H9 (cell line): Measurements from ENCODE around the gene BBS2. TPM values are rescaled to one million over a fixed set of nuclear protein-coding genes. Genes with fewer than 3 reads are reported as not detected.

Experiments
- DNase-seq: peaks from one replicate; pipeline ENCODE4 v3.0.0-alpha.2; 2017
- H2AFZ ChIP-seq: one replicate; pipeline ENCODE4 v1.6.1; 2013; ENCODE audit warnings: mild to moderate bottlenecking, low read length, control low read depth, moderate library complexity
- H2AK5ac ChIP-seq: 2 replicates; pipeline ENCODE4 v1.6.1; 2013; ENCODE audit warnings: low read length, control low read depth, mixed read lengths; ENCODE audit not compliant: insufficient read length
- H2BK120ac ChIP-seq: one replicate; pipeline ENCODE4 v1.6.1; 2013; ENCODE audit warnings: low read depth, mild to moderate bottlenecking, low read length, control low read depth, inconsistent platforms; ENCODE audit not compliant: poor library complexity, severe bottlenecking
- H2BK12ac ChIP-seq: 2 replicates; pipeline ENCODE4 v1.6.1; 2013; ENCODE audit warnings: low read length, control low read depth, mixed read lengths, low read depth; ENCODE audit not compliant: insufficient read length
- H2BK15ac ChIP-seq: 2 replicates; pipeline ENCODE4 v1.6.1; 2013; ENCODE audit warnings: low read depth, low read length, control low read depth
- H2BK20ac ChIP-seq: one replicate; pipeline ENCODE4 v1.6.1; 2013; ENCODE audit warnings: low read depth, mild to moderate bottlenecking, low read length, control low read depth, inconsistent platforms; ENCODE audit not compliant: poor library complexity, severe bottlenecking
- H2BK5ac ChIP-seq: 2 replicates; pipeline ENCODE4 v1.6.1; 2013; ENCODE audit warnings: low read length, control low read depth, mixed read lengths; ENCODE audit not compliant: insufficient read length
- H3K14ac ChIP-seq: 2 replicates; pipeline ENCODE4 v1.6.1; 2013; ENCODE audit warnings: low read length, control low read depth; ENCODE audit not compliant: insufficient read depth
- H3K18ac ChIP-seq: 2 replicates; pipeline ENCODE4 v1.6.1; 2013; ENCODE audit warnings: low read depth, mild to moderate bottlenecking, mixed read lengths, low read length, control low read depth; ENCODE audit not compliant: insufficient read length
- H3K23ac ChIP-seq: 2 replicates; pipeline ENCODE4 v1.6.1; 2013; ENCODE audit warnings: low read length, control low read depth, mixed read lengths, low read depth; ENCODE audit not compliant: insufficient read length
- H3K23me2 ChIP-seq: 2 replicates; pipeline ENCODE4 v1.6.1; 2013; ENCODE audit warnings: low read depth, mild to moderate bottlenecking, mixed read lengths, low read length, control low read depth; ENCODE audit not compliant: insufficient read length, poor library complexity, severe bottlenecking
- H3K27ac ChIP-seq: 2 replicates; pipeline ENCODE4 v1.5.1; 2013; ENCODE audit warnings: low read length, control low read depth, mixed read lengths, low read depth; ENCODE audit not compliant: insufficient read length
- H3K27me3 ChIP-seq: 2 replicates; pipeline ENCODE4 v1.6.1; 2013; ENCODE audit warnings: low read length, control low read depth, inconsistent platforms; ENCODE audit not compliant: insufficient read depth
- H3K4ac ChIP-seq: 2 replicates; pipeline ENCODE4 v1.6.1; 2013; ENCODE audit warnings: low read depth, mild to moderate bottlenecking, control low read depth, inconsistent platforms, low read length, moderate library complexity
- H3K4me1 ChIP-seq: 2 replicates; pipeline ENCODE4 v1.6.1; 2013; ENCODE audit warnings: low read length, control low read depth, inconsistent platforms; ENCODE audit not compliant: insufficient read depth
- H3K4me2 ChIP-seq: 2 replicates; pipeline ENCODE4 v1.6.1; 2013; ENCODE audit warnings: low read length, control low read depth, mixed read lengths; ENCODE audit not compliant: insufficient read length, insufficient read depth
- H3K56ac ChIP-seq: 2 replicates; pipeline ENCODE4 v1.6.1; 2013; ENCODE audit warnings: low read depth, mild to moderate bottlenecking, mixed read lengths, low read length, control low read depth; ENCODE audit not compliant: insufficient read length
- H3K79me1 ChIP-seq: 2 replicates; pipeline ENCODE4 v1.6.1; 2013; ENCODE audit warnings: low read depth, mild to moderate bottlenecking, moderate library complexity, low read length, control low read depth, inconsistent platforms; ENCODE audit not compliant: insufficient read depth, poor library complexity, severe bottlenecking
- H3K79me2 ChIP-seq: 2 replicates; pipeline ENCODE4 v1.6.1; 2013; ENCODE audit warnings: low read length, control low read depth, inconsistent platforms; ENCODE audit not compliant: insufficient read depth
- H3K9ac ChIP-seq: 2 replicates; pipeline ENCODE4 v1.6.1; 2013; ENCODE audit warnings: low read length, control low read depth, mixed read lengths; ENCODE audit not compliant: insufficient read length; ENCODE audit errors: extremely low read depth
- H3K9me3 ChIP-seq: one replicate; pipeline ENCODE4 v1.6.1; 2013; ENCODE audit warnings: low read depth, low read length, inconsistent platforms; ENCODE audit not compliant: control insufficient read depth
- H3T11ph ChIP-seq: one replicate; pipeline ENCODE4 v1.6.1; 2013; ENCODE audit warnings: mild to moderate bottlenecking, low read length, control low read depth, inconsistent platforms
- H4K20me1 ChIP-seq: one replicate; pipeline ENCODE4 v1.6.1; 2013; ENCODE audit not compliant: control insufficient read depth, insufficient read length, insufficient read depth
- H4K5ac ChIP-seq: 2 replicates; pipeline ENCODE4 v1.6.1; 2013; ENCODE audit warnings: low read depth, mild to moderate bottlenecking, mixed read lengths, low read length, control low read depth; ENCODE audit not compliant: insufficient read length
- H4K8ac ChIP-seq: replicated peaks from 2 replicates; pipeline ENCODE4 v1.6.1; 2013; ENCODE audit warnings: low read length, control low read depth, mixed read lengths, low read depth; ENCODE audit not compliant: insufficient read length
- H4K91ac ChIP-seq: 2 replicates; pipeline ENCODE4 v1.6.1; 2013; ENCODE audit warnings: low read depth, mild to moderate bottlenecking, moderate library complexity, mixed read lengths, low read length, control low read depth; ENCODE audit not compliant: insufficient read length
- H3K27ac Mint-ChIP-seq, 3 experiments: 2 replicates in 2 of 3; 3 replicates in 1 of 3; pipeline ENCODE4 v1.8.0; 2020 to 2021; ENCODE audit warnings: mixed read lengths in 3 of 3, mild to moderate bottlenecking in 1 of 3, moderate library complexity in 1 of 3
- H3K27me3 Mint-ChIP-seq: 2 replicates; pipeline ENCODE4 v1.8.0; 2021; ENCODE audit warnings: low read depth, mild to moderate bottlenecking, moderate library complexity, mixed read lengths
- H3K36me3 Mint-ChIP-seq, 3 experiments: 2 replicates in 2 of 3; 3 replicates in 1 of 3; pipeline ENCODE4 v1.8.0; 2020 to 2021; ENCODE audit warnings: low read depth in 3 of 3, mixed read lengths in 3 of 3; ENCODE audit not compliant: insufficient read depth in 1 of 3
- H3K4me1 Mint-ChIP-seq, 2 experiments: 2 replicates each; pipeline ENCODE4 v1.8.0; 2020; ENCODE audit warnings: mixed read lengths in 2 of 2
- H3K4me3 Mint-ChIP-seq, 2 experiments: 2 replicates in 1 of 2; 3 replicates in 1 of 2; pipeline ENCODE4 v1.8.0; 2020 to 2021; ENCODE audit warnings: mild to moderate bottlenecking in 2 of 2, mixed read lengths in 2 of 2, moderate library complexity in 1 of 2
- H3K9me3 Mint-ChIP-seq, 2 experiments: 2 replicates in 1 of 2; 3 replicates in 1 of 2; pipeline ENCODE4 v1.8.0; 2020; ENCODE audit warnings: mild to moderate bottlenecking in 2 of 2, mixed read lengths in 2 of 2, moderate library complexity in 1 of 2
- WGBS: extraction: QIAGEN DNeasy Blood & Tissue Kit; methylation state at CpG from one replicate; pipeline ENCODE4 v1.1.7; 2013; ENCODE audit warnings: missing lambda C conversion rate, low lambda C conversion rate, mixed read lengths; ENCODE audit not compliant: insufficient read length; ENCODE audit errors: extremely low coverage; 5-methylcytosine and 5-hydroxymethylcytosine counted together
- total RNA-seq: library from RNA; stranded (reverse); gene quantifications from 2 replicates; pipeline ENCODE4 v1.2.1, GENCODE V29; 2021
- TF ChIP-seq, protein P1 (sequence below): fragments of 200-600 bp; sonication (generic); conservative IDR thresholded peaks from 3 replicates; pipeline ENCODE4 v1.8.0; 2021; ENCODE audit warnings: antibody characterized with exemption, mild to moderate bottlenecking

Gene BBS2
- total RNA-seq, 1 experiment from 2014 or later, result 13.1 TPM

DNA sequence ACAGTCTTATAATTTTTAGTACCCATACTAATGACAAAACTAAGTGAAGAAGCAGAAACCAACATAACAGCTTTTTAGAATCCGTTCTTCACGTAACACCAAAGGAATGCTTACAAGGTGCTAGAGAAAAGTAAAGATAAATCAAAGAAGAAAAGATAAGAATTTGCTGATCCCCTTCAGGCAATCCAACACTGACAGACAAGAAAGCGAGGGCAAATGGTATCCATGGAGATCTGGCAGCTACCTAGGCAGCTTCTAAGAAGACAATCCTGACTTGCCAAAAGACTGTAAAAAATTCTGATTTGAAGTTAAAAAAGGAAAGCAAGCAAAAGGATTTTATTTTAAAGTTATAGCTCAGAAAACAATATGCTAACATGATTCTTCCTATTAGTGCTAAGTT lies 14.6 kb downstream of the BBS2 start:
- Histone ChIP-seq H3K23ac (no peak overlapping the region), H3K79me1 (no peaks in the 10 kb centered on the region), H3K18ac (no peak overlapping the region), H3K4ac (no peak overlapping the region), H2BK12ac (no peak overlapping the region), H4K20me1 (no peaks in the 10 kb centered on the region), H2BK120ac (no peak overlapping the region), H3K56ac (no peak overlapping the region), H2AK5ac (no peak overlapping the region), H3K27me3 (no peaks in the 10 kb centered on the region), H2BK5ac (no peak overlapping the region), H3K4me1 (no peaks in the 10 kb centered on the region), H3K14ac (no peak overlapping the region), H3K27ac (no peak overlapping the region), H2BK15ac (no peak overlapping the region), H3T11ph (no peak overlapping the region), H4K8ac (no peak overlapping the region), H3K79me2 (no peaks in the 10 kb centered on the region), H2BK20ac (no peak overlapping the region), H3K9me3 (no peaks in the 10 kb centered on the region), H4K91ac (no peak overlapping the region), H3K9ac (no peak overlapping the region), H4K5ac (no peak overlapping the region), H3K4me2 (no peak overlapping the region), H2AFZ (no peak overlapping the region), H3K23me2 (no peaks in the 10 kb centered on the region)
- Mint-ChIP-seq H3K4me1 (no peaks in the 10 kb centered on the region), H3K4me3 (no peak overlapping the region), H3K27ac (no peak overlapping the region), H3K27me3 (no peaks in the 10 kb centered on the region), H3K36me3 (peaks cover 2 to 28% (median 25%) of the 10 kb centered on the region in 3 experiments; a peak in 6 of 7 replicates), H3K9me3 (no peaks in the 10 kb centered on the region)
- TF ChIP-seq, protein P1, sequence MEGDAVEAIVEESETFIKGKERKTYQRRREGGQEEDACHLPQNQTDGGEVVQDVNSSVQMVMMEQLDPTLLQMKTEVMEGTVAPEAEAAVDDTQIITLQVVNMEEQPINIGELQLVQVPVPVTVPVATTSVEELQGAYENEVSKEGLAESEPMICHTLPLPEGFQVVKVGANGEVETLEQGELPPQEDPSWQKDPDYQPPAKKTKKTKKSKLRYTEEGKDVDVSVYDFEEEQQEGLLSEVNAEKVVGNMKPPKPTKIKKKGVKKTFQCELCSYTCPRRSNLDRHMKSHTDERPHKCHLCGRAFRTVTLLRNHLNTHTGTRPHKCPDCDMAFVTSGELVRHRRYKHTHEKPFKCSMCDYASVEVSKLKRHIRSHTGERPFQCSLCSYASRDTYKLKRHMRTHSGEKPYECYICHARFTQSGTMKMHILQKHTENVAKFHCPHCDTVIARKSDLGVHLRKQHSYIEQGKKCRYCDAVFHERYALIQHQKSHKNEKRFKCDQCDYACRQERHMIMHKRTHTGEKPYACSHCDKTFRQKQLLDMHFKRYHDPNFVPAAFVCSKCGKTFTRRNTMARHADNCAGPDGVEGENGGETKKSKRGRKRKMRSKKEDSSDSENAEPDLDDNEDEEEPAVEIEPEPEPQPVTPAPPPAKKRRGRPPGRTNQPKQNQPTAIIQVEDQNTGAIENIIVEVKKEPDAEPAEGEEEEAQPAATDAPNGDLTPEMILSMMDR, result no peak
- no peak for DNase-seq
- WGBS, result no CpG with 5 or more reads among the region's 3 CpGs
